ENCODE measurements around the gene GIMD1. TPM values are rescaled to one million over a fixed set of nuclear protein-coding genes. Genes with fewer than 3 reads are reported as not detected.
A peak's percentile ranks its signal among the peaks of the same experiment; 100 is the strongest.

The GIMD1 gene
- total and polyA plus RNA-seq, 9 of the 15 experiments (the other 6 are each of a cell fraction or from before 2014, with no cell fraction given) = not detected

DNA sequence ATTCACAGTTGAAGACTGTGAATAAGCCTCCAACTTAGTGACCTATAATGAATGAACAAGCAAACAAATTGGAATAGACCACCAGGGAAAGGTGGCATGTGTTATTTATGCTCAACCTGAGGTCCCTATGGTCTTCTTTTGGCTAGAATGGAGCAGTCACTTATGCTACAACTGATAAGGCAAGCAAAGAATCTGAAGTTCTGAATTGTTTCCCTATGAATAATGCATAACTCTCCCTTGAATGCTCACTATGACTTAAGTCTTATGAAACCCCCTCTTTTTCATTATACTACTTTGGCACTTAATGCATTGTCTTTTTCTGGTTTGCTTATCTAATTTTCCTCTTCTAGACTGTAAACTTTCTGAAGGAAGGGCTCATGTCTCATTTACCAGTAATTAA is 2.6 kb downstream of the GIMD1 start (continued):
- TF ChIP-seq, protein P1, sequence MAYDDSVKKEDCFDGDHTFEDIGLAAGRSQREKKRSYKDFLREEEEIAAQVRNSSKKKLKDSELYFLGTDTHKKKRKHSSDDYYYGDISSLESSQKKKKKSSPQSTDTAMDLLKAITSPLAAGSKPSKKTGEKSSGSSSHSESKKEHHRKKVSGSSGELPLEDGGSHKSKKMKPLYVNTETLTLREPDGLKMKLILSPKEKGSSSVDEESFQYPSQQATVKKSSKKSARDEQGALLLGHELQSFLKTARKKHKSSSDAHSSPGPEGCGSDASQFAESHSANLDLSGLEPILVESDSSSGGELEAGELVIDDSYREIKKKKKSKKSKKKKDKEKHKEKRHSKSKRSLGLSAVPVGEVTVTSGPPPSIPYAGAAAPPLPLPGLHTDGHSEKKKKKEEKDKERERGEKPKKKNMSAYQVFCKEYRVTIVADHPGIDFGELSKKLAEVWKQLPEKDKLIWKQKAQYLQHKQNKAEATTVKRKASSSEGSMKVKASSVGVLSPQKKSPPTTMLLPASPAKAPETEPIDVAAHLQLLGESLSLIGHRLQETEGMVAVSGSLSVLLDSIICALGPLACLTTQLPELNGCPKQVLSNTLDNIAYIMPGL (CRISPR knock-in tag; IDR thresholded peaks at IDR 0.05) = no peak
- TF ChIP-seq CHD4 (IDR thresholded peaks at IDR 0.05; ENCODE audit: insufficient read depth, insufficient replicate concordance, low read depth, low read length, poor library complexity, severe bottlenecking) = no peak

DNA sequence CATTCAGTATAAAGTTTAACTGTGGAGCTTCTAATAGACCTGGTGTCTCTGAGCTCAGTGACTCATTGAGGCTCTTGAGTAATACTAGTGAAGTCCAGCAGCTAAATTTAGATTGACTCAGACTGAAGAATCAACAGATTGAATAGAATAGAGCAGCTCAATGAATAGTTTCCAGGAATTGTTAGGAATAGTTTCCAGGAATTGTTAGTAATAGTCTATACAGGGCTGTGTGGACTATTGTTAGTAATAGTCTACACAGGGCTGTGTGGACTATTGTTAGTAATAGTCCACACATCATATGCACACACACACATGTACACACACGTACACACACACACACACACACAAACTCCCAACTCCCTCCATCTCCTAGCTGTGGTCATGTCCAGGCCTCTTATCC is 3.0 kb downstream of the GIMD1 start:
- FAIRE-seq (no peak), DNase-seq (ENCODE audit: extremely low read depth in 1 of 4, low spot score in 3 of 4) (peak in 1 of 4 experiments; percentile 30), ATAC-seq (peak; percentile 18; the same call in 1 of the 3 replicates)
- no TSS peak for BruUV-seq (replicated peaks)
- Histone ChIP-seq H3K4me1 (replicated peaks in 1 of 2; ENCODE audit: control insufficient read depth in 2 of 2, insufficient read depth in 2 of 2, low read length in 2 of 2) (no peaks in the 10 kb centered on the region), H3K4me3 (no peak overlapping the region), H3K27me3 (ENCODE audit: control insufficient read depth in 2 of 2, insufficient read depth in 2 of 2, low read length in 2 of 2) (no peaks in the 10 kb centered on the region), H3K9me1 (ENCODE audit: control insufficient read depth, insufficient read depth, low read length) (no peaks in the 10 kb centered on the region), H3K36me3 (ENCODE audit: control insufficient read depth, insufficient read depth, low read length) (no peaks in the 10 kb centered on the region), H2AFZ (ENCODE audit: low read depth, low read length) (no peak overlapping the region), H3K9ac (ENCODE audit: insufficient read depth in 1 of 2, low read depth in 2 of 2, low read length in 2 of 2) (no peak overlapping the region), H3K27ac (ENCODE audit: extremely low read depth, low read depth, low read length) (no peak overlapping the region), H4K20me1 (replicated peaks; ENCODE audit: control insufficient read depth, insufficient read depth, low read length) (no peaks in the 10 kb centered on the region), H3K4me2 (ENCODE audit: insufficient read depth, low read length) (no peak overlapping the region), H3K9me3 (replicated peaks; ENCODE audit: control insufficient read depth, insufficient read depth, low read depth, low read length) (no peaks in the 10 kb centered on the region), H3K79me2 (ENCODE audit: control insufficient read depth, insufficient read depth, low read length) (no peaks in the 10 kb centered on the region)
- in situ Hi-C loops (cut with MboI) = no loop called here
- CTCF ChIA-PET (ENCODE audit: low intra/inter-chr PET ratio) = no interaction called here
- POLR2A ChIA-PET = no interaction called here
- TF ChIP-seq BHLHE40 (IDR thresholded peaks at IDR 0.05; ENCODE audit: low read length) = no peak
- 0 out of 2 replicates have a peak, but pooled peaks have one; percentile 35 for TF ChIP-seq MEF2D (tag; conservative IDR thresholded peaks at IDR 0.05; ENCODE audit: low read depth)
- TF ChIP-seq MEF2A (IDR thresholded peaks at IDR 0.05; ENCODE audit: control insufficient read depth, low read depth, low read length) = 0 out of 2 replicates have a peak, but pooled peaks have one; percentile 40
- TF ChIP-seq BCOR (IDR thresholded peaks at IDR 0.05) = no peak
- TF ChIP-seq CEBPG (CRISPR knock-in tag; IDR thresholded peaks at IDR 0.05) = no peak
- TF ChIP-seq CEBPG (tag; conservative IDR thresholded peaks at IDR 0.05 in 1 of 2, IDR thresholded peaks at IDR 0.05 in 1 of 2) = peak in 1 of 2 experiments; percentile 58; a peak in 2 of 4 replicates
- no peak for TF ChIP-seq MAFG (tag; conservative IDR thresholded peaks at IDR 0.05)
- TF ChIP-seq, protein P2, sequence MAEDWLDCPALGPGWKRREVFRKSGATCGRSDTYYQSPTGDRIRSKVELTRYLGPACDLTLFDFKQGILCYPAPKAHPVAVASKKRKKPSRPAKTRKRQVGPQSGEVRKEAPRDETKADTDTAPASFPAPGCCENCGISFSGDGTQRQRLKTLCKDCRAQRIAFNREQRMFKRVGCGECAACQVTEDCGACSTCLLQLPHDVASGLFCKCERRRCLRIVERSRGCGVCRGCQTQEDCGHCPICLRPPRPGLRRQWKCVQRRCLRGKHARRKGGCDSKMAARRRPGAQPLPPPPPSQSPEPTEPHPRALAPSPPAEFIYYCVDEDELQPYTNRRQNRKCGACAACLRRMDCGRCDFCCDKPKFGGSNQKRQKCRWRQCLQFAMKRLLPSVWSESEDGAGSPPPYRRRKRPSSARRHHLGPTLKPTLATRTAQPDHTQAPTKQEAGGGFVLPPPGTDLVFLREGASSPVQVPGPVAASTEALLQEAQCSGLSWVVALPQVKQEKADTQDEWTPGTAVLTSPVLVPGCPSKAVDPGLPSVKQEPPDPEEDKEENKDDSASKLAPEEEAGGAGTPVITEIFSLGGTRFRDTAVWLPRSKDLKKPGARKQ (CRISPR knock-in tag; IDR thresholded peaks at IDR 0.05) = no peak
- TF ChIP-seq FOSL1 (tag; conservative IDR thresholded peaks at IDR 0.05) = peak; percentile 84
- TF ChIP-seq JUN (IDR thresholded peaks at IDR 0.05; ENCODE audit: borderline replicate concordance, low read depth, low read length) = 0 out of 2 replicates have a peak, but pooled peaks have one; percentile 10
- TF ChIP-seq JUN (CRISPR knock-in tag; IDR thresholded peaks at IDR 0.05; ENCODE audit: borderline replicate concordance) = no peak
- TF ChIP-seq, protein P3, sequence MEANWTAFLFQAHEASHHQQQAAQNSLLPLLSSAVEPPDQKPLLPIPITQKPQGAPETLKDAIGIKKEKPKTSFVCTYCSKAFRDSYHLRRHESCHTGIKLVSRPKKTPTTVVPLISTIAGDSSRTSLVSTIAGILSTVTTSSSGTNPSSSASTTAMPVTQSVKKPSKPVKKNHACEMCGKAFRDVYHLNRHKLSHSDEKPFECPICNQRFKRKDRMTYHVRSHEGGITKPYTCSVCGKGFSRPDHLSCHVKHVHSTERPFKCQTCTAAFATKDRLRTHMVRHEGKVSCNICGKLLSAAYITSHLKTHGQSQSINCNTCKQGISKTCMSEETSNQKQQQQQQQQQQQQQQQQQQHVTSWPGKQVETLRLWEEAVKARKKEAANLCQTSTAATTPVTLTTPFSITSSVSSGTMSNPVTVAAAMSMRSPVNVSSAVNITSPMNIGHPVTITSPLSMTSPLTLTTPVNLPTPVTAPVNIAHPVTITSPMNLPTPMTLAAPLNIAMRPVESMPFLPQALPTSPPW (CRISPR knock-in tag; IDR thresholded peaks at IDR 0.05) = no peak
- 0% methylated on average over 1 of the region's 1 CpG for WGBS (ENCODE audit: insufficient coverage, low coverage, missing lambda C conversion rate)
- intact Hi-C loops (cut with micrococcal nuclease) = loop anchor here (5.0 to 10.0 kb wide), 2 partner anchors 98 to 529 kb away; no protein-coding TSS in a partner anchor

Measured in K562 (cell line).